ENCODE data around the gene BAIAP2. TPM values are rescaled to one million over a fixed set of nuclear protein-coding genes. Genes with fewer than 3 reads are reported as not detected.

The BAIAP2 gene
- total RNA-seq, 1 donor from 2014 or later: 51.4 TPM

DNA sequence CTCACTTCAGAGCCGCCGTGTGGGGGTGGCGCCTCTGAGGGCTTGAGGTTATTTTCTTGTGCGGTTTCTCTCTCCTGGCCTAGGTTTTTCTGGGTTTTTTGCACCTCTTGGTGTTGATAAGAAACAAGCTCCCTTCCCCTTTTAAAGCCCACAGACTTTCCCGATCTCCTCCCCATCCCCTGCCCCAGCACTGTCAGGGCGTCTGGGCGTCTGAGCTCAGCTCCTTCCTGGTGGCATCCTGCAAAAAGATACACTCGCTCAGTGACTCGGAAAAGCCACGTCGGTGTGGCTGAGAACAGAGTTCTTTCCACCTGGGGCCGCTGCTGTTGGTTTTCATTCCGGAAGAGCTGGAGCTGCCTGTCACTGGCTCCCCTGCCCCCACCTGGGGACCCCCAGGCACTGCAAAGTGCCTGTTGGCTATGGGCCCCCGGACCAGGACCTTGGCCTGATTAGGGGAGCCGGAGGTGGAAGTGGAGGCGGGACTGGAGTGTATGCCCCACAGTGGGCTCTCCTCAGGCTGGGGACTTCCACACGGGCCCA, 14.5 kb downstream of the BAIAP2 start:
- H3K36me3 Mint-ChIP-seq (ENCODE audit: low read depth, unreplicated experiment): peaks cover 7% of the 10 kb centered on the region
- no peaks in the 10 kb centered on the region for H3K36me3 ChIP-seq (ENCODE audit: insufficient read depth, low read length)
- TF ChIP-seq EZH2 (IDR thresholded peaks at IDR 0.05; ENCODE audit: insufficient read depth, low read length): no peak
- TF ChIP-seq, protein P1, sequence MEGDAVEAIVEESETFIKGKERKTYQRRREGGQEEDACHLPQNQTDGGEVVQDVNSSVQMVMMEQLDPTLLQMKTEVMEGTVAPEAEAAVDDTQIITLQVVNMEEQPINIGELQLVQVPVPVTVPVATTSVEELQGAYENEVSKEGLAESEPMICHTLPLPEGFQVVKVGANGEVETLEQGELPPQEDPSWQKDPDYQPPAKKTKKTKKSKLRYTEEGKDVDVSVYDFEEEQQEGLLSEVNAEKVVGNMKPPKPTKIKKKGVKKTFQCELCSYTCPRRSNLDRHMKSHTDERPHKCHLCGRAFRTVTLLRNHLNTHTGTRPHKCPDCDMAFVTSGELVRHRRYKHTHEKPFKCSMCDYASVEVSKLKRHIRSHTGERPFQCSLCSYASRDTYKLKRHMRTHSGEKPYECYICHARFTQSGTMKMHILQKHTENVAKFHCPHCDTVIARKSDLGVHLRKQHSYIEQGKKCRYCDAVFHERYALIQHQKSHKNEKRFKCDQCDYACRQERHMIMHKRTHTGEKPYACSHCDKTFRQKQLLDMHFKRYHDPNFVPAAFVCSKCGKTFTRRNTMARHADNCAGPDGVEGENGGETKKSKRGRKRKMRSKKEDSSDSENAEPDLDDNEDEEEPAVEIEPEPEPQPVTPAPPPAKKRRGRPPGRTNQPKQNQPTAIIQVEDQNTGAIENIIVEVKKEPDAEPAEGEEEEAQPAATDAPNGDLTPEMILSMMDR (IDR thresholded peaks at IDR 0.05; ENCODE audit: insufficient read depth, low read depth, low read length): no peak
- DNase-seq (ENCODE audit: low read depth) (no peak), FAIRE-seq (no peak)
- no peaks in the 10 kb centered on the region for H3K27me3 ChIP-seq (ENCODE audit: insufficient read depth, low read length)
- no peaks in the 10 kb centered on the region for H3K27me3 Mint-ChIP-seq (ENCODE audit: low read depth, unreplicated experiment)
- H3K4me2 ChIP-seq (ENCODE audit: low read length): peak overlapping the region; percentile 62
- H3K9ac ChIP-seq (ENCODE audit: low read length): peak overlapping the region; percentile 67
- H3K9me3 ChIP-seq (ENCODE audit: insufficient read depth, low read depth, low read length): no peaks in the 10 kb centered on the region
- no peak overlapping the region for H2AFZ ChIP-seq (ENCODE audit: low read depth, low read length)
- H3K4me3 ChIP-seq (ENCODE audit: insufficient read depth, low read depth, low read length): no peak overlapping the region
- H3K4me3 Mint-ChIP-seq (ENCODE audit: unreplicated experiment): no peak overlapping the region
- peaks cover 61% of the 10 kb centered on the region for H3K4me1 ChIP-seq (ENCODE audit: insufficient read depth, low read length)
- peaks cover 82% of the 10 kb centered on the region for H4K20me1 ChIP-seq (ENCODE audit: insufficient read depth, low read length)
- no peaks in the 10 kb centered on the region for H3K9me3 Mint-ChIP-seq (ENCODE audit: unreplicated experiment)
- H3K27ac ChIP-seq (ENCODE audit: low read depth, low read length): peak overlapping the region; percentile 78
- H3K27ac Mint-ChIP-seq (ENCODE audit: unreplicated experiment): peak overlapping the region; percentile 87
- H3K4me1 Mint-ChIP-seq (ENCODE audit: low read depth, unreplicated experiment): peaks cover 31% of the 10 kb centered on the region
- peaks cover 93% of the 10 kb centered on the region for H3K79me2 ChIP-seq (ENCODE audit: insufficient read depth, low read length)

DNA sequence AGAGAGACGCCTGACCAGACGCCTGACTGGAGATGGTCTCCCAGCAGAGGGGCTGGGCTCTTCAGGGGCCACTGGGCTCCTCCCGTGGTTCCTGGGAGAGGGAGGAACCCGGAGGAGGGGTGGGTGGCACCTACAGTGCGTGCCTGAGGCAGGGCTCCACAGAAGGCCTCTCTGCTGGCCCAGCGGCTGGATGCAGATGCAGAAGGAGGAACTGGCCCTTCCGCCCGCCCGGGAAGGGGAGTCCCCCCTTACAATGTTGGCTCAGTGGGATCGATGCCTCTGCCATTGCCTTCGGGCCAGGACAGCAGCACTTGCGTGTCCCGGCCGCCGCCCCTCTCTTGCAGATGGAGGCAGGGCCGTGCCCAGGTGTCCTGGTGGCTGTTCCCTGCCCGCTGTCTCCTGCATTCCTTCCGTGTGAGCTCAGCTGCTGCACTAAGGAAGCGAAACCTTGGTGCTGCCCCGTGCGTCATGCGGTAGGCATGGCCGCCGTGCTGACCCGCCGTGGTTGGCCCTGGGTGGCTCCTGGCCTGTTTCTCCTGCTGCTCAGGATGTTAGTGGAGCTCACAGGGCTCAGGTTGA, 15.1 kb downstream of the BAIAP2 start:
- Histone ChIP-seq H3K9me3 (ENCODE audit: insufficient read depth, low read depth, low read length) (no peaks in the 10 kb centered on the region), H3K36me3 (ENCODE audit: insufficient read depth, low read length) (no peaks in the 10 kb centered on the region), H3K4me2 (ENCODE audit: low read length) (peak overlapping the region; percentile 62), H3K4me3 (ENCODE audit: insufficient read depth, low read depth, low read length) (no peak overlapping the region), H2AFZ (ENCODE audit: low read depth, low read length) (no peak overlapping the region), H3K9ac (ENCODE audit: low read length) (peak overlapping the region; percentile 67), H3K79me2 (ENCODE audit: insufficient read depth, low read length) (peaks cover 93% of the 10 kb centered on the region), H4K20me1 (ENCODE audit: insufficient read depth, low read length) (peaks cover 82% of the 10 kb centered on the region), H3K27ac (ENCODE audit: low read depth, low read length) (peak overlapping the region; percentile 78), H3K4me1 (ENCODE audit: insufficient read depth, low read length) (peaks cover 55% of the 10 kb centered on the region), H3K27me3 (ENCODE audit: insufficient read depth, low read length) (no peaks in the 10 kb centered on the region)
- DNase-seq (ENCODE audit: low read depth) (peak; percentile 85), FAIRE-seq (no peak)
- no peaks in the 10 kb centered on the region for H3K27me3 Mint-ChIP-seq (ENCODE audit: low read depth, unreplicated experiment)
- H3K4me3 Mint-ChIP-seq (ENCODE audit: unreplicated experiment): no peak overlapping the region
- H3K36me3 Mint-ChIP-seq (ENCODE audit: low read depth, unreplicated experiment): peaks cover 8% of the 10 kb centered on the region
- H3K9me3 Mint-ChIP-seq (ENCODE audit: unreplicated experiment): no peaks in the 10 kb centered on the region
- peaks cover 27% of the 10 kb centered on the region for H3K4me1 Mint-ChIP-seq (ENCODE audit: low read depth, unreplicated experiment)
- TF ChIP-seq, protein P1 (IDR thresholded peaks at IDR 0.05; ENCODE audit: insufficient read depth, low read depth, low read length): no peak
- no peak for TF ChIP-seq EZH2 (IDR thresholded peaks at IDR 0.05; ENCODE audit: insufficient read depth, low read length)
- H3K27ac Mint-ChIP-seq (ENCODE audit: unreplicated experiment): no peak overlapping the region
